Epithelial cell of prostate (primary cell): Measurements from ENCODE around the gene EIF4E2.

Experiments
- DNase-seq: peaks from one replicate; pipeline ENCODE4 v3.0.0-alpha.2; 2011; ENCODE audit warnings: low read depth, low spot score
- H3K27ac ChIP-seq: fragments of 450-650 bp; 2 replicates; pipeline ENCODE4 v1.5.1; 2017; ENCODE audit warnings: mild to moderate bottlenecking

EIF4E2 gene, protein sequence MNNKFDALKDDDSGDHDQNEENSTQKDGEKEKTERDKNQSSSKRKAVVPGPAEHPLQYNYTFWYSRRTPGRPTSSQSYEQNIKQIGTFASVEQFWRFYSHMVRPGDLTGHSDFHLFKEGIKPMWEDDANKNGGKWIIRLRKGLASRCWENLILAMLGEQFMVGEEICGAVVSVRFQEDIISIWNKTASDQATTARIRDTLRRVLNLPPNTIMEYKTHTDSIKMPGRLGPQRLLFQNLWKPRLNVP

DNA sequence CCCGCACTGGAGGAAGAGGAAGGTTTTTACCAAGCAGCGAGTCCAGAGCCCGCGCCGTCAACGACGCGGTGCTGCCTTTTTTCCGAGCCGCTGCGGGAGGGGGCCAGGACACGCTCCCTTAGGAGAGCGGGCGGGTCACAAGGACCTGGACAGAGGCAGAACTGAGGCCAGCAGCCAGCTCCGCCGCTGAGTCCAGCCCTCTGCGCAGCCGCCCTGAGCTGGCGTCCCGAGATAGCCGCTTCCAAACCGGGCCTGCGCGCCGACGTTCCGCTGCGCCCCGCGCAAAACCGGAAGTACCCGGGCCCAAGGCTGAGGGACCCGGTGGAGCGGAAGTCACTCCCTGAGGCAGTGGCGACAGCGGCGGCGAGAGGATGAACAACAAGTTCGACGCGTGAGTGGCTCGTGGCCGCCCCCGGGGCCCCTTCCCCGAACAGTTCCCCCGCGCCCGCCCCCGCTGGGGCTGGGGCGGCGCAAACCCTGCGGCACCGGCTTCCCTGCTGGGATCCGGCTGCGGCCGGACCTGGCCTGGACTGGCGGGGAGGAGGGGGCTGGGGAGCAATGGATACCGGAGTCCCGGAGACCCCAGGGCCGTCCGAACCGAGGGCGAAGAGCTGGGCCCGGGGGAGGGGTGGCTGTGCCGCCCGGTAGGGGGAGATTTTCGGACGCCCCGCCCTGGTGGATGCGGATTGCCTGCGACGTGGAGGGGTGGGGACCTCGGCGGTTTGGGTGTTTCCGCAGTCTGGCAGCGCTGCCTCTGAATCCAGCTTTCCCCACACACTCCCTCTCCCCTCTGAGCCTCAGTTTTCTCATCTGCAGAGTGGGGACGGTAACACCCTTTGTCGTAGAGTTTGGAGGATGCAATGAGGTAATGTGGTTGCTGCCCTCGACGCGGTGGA, at the start of gene EIF4E2, which contains the start of gene TIGD1:
EIF4E2 (plus strand) TSS at position 336 of the 896 bp plus-strand sequence; CDS start at position 372, 36 bp downstream.
TIGD1 (minus strand) TSS at position 204 of the 896 bp plus-strand sequence. CDS start 675 bp downstream, outside the sequence.
- DNase-seq = peak; percentile 56
- H3K27ac ChIP-seq = peak within 1 kb of the TSS; percentile 89

DNA sequence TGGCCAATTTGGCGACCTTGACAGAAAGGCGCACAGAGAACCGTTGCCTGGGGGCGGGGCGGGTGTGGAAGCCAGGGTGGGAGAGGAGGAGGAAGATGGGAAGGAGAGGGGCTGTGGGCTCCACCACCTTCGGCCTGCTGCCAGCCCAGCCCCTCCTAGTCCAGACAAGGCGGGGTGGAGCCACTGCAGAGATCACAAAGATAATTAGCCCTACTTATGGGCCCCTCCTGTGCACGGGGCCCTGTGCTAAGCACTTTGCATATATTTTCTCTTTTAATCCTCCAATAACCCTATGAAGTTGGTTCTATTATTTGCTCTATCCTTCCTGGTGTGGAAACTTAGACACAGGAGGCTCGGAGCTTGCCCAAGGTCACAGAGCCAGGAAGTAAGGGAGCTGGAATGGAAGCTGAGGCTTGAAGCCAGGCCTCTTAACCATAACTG, 49.1 kb upstream of the EIF4E2 start:
- H3K27ac ChIP-seq = no peak overlapping the region
- DNase-seq = no peak

DNA sequence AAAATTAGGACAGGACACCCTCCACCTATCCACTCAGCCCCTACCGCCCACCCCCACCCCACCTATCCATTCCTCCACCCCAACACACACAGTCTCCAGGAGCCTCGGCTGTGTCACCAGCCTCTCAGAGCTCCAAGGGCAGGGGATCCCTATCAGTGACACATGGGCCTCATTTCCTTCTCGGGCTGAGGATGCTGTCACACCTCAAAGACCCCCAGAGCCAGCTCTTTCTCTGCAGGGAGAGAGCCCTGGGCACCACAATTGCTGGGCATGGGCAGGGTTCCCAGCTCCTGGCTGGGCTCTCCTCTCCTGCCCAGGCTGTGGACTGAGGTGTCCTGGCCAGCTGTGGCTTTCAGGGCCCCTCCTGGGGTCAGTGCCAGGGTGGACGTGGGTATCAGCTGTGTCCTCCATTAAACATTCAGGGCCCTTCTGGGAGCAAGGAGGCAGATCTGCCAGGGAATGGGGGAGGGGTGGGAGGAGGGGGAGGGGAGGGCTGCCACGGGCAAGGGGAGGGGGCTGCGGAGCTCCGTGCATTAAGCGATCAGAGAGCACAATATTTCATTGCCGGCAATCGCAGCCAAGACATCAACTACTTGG, 48.6 kb upstream of the EIF4E2 start:
- DNase-seq = no peak

DNA sequence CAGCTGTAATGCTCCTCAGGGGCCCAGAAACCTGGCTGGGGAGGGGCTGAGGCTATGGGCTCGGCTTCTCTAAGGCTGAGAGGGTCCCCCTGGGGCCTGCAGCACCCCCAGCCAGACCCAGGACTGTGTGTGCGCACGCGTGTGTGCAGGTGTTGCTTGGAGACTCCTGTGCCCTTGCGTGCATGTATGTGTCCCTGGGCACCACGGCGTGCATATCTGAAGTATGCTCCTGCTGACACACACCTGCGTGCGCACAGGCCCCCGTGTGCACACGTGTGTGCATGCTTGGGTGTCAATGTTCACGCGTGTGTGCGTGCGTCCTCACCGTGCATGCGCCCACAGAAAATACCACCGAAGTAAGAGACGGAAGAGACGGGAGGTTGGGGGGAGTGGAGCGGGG, 48.0 kb upstream of the EIF4E2 start:
- no peak overlapping the region for H3K27ac ChIP-seq
- DNase-seq = no peak

More for the DNA sequence above, 48.6 kb upstream of the EIF4E2 start:
- H3K27ac ChIP-seq = no peak overlapping the region

DNA sequence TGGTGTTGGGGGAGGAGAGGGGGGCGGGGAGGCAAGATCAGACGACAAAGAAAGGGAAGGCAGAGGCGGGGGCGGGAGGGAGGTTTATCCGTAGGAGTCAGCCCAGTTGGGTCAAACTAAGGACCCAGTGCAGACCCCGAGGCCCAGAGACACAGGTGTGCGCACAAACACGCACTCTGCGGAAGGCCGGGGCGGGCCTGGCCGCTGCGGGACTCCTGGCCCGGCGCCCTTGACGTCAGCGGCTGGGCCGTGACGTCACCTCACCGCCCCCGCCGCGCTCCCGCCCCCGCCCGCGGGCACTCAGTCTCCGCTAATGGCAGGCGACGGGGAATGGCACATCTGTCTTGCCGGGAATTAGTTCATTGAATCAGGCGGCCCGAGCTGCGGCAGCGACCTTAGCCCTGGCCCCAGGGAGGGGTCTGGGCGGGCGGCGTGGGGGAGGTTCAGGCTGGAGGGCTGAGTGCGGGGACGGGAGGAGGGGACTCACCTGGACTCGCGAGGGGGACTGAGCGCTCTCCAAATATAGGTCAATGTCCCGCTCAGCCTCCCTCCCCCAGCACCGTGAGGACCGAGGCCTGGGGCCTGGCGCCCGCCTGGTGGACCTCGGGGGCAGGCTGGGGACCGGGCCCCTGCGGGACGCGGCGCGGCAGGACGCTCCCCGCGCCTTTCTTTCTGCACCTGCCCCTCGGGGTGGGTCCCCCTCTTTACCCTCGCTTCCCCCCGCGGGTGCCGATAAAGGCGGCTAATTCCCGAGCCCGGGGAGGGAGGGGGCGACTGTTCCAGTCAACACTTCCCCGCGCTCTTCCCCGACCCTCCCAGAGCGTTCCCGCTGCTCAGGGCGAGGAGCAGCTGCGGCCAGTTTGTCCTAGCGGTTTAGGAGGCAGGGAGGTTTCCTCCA, 47.3 kb upstream of the EIF4E2 start:
- DNase-seq = no peak
- no peak overlapping the region for H3K27ac ChIP-seq

DNA sequence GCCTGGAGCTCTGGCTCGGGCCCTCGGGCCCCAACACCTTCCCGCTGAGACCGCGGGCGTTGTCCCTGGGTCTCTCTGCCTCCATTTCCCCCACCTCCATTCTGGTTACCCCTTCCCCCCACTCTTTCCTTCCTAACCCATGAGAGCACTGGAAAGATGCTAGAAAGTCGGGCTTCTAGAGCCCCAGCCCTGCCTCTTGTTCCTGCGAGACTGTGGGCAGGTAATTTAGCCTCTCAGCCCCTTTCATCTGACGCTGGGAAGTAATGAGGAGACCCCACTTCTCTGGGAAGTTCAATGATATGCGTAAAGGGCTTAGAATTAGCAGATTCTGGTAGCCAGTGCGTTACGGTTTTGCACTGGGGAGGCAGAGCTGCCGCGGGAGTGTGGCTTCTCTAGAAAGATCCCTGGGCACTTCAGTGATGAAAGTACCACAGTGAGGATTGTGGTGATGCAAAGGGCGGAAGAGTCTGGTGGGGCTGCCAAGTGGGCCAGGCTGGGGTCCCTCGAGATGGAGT, 46.6 kb upstream of the EIF4E2 start:
- DNase-seq = no peak
- no peak overlapping the region for H3K27ac ChIP-seq

DNA sequence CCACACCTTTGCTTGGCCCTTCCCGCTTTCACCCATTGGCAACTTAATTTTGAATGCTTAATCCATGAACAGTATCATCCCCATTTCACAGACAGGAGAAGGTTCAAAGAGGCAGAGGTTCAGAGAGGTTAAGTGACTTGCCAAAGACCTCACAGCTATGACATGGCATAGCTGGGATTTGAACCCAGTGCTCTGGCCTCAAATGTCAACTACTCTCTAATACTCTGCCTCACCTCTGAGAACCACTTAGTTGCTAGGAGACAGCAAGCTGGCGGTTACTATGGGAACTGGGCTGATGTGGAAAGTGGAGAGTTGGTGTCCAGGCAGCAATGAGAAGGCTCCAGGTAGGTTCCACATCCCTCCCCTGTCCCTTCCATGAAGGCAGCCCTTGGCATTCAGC, 46.1 kb upstream of the EIF4E2 start:
- H3K27ac ChIP-seq = no peak overlapping the region
- DNase-seq = no peak

DNA sequence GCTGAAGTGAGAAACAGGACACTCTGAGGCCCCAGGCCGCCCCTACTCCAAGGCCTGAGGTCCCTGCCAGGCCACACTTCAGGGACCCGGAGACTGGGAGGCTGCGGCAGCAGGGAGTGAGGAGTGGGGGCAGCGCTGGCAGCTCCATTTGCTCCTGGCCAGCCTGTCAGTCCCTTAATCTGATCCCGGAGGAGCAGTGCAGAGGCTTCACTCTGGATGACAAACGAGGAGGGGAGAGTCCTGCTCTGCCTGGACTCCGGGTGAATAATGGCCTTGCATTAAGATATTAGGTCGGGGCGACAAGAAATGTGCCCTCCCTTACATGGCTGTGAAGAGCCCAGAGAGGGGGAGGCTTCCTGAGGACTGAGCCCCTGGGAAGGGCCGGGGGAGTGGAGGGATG, 44.6 kb upstream of the EIF4E2 start:
- H3K27ac ChIP-seq = no peak overlapping the region
- DNase-seq = no peak

DNA sequence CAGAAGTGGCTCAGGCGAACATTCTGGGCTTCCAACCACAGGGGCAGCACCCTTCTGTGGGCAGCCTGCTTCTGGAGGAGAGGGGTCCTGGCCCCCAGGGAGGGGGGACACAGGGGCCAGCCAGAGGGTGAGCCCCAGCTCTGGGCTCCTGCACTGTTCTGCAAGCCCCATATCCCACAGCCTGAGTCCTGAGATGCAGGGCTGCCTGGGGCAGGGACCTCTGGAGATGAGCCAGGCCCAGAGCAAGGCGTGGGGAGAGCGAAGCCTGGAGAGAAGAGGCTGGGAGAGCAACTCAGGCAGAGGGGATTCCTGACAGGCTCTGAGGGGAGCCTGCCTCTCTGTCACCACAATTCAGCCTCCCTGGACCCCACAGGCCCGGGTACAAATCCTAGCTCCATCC, 43.8 kb upstream of the EIF4E2 start:
- H3K27ac ChIP-seq = no peak overlapping the region
- DNase-seq = no peak

DNA sequence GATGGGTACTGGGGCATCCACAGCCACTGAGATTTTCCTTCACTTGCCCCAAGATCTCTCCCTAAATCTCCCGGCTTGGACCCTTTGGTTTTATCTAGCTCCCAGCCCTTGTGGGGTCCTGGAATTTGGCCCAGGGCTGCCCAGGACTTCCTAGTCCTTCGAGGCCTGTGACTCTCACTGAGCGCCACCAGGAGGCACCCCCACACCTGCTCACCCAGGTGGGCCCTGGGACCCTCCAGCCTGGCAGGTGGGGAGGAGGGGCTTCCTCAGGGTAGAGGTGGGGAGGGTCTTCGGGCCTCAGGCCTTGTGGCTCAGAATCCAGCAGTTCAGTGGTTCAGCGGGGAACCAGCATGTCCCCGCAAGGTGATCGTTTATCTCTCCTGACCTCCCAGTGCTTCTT, 42.2 kb upstream of the EIF4E2 start:
- H3K27ac ChIP-seq = no peak overlapping the region
- no peak for DNase-seq

DNA sequence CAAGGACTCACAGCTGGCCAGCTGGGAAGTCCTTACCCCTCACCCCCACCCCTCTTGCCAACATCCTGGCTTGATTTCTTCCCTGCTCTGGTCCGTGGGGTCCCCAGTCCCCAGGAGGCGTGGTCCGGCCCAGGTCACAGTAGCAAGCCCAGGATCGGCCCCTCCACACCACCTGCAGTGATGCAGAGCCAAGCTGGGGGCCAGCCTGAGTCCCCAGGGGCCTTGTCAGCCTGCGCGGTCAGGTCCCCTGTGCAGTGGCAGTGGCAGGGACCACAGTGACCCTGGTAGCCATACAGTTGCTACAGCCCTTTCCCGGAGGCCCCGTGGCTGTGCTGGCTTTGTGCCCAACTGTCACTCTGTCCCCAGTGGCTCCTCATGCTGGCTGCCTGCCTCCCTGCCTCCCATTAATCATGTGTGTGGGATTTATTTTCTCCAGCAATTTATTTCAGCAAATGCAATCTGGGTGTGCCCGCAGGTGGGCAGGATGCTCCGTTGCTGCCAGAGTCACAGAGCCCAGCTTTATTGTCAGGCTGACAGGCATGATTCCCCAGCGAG, 39.1 kb upstream of the EIF4E2 start:
- no peak overlapping the region for H3K27ac ChIP-seq
- DNase-seq = no peak

DNA sequence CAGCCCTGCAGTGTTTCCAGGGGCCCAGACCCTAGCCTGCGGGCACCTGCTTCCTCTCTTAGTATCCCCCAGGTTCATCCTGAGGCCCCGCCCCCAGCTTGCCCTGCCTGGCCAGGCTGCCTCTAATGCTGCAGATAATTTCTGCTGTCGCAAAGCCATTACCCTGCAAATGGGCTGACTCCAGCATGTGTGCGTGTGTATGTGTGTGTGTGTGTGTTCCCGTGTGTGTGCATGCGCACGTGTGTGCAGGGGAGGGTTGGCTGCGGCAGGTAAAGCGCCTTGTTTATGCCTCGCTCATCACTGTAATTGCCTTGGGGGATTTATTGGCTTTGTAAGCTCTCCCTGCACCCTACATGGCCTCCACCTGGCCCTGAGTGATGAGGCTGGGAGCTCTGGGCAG, 37.9 kb upstream of the EIF4E2 start:
- H3K27ac ChIP-seq = no peak overlapping the region
- no peak for DNase-seq

DNA sequence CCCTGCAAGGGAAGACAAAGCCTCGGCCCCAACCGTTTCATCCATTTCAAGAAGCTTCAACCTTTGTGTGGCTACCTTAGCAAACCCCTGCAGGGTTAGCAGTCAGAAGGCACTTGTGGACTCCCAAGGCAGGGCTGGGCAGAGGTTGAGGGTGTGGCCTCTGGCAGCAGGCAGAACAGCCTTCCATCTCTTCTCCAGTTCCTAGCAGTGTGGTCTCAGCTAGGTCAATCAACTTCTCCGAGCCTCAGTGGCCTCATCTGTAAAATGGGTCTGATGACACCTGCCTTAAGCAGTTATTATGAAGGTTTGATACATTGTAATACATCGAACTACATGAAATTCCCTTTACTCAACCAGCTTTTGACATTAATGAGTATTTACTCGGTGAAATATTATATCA, 37.1 kb upstream of the EIF4E2 start:
- no peak overlapping the region for H3K27ac ChIP-seq
- DNase-seq = no peak

DNA sequence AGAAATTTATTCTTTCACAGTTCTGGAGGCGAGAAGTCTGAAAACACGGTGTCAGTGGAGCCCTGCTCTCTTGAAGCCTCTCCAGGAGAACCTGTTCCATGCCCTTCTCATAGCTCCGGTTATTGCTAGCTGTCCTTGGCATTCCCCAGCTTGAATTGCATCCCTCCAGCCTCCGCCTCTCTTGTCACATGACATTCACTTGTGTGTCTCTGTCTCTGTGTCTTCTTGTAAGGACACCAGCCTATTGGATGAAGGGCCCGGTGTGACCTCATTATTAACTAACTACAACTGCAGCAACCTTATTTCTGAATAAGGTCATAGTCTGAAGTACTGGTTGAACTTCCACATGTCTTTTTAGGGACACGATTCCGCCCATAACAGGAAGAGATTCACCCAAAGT, 34.9 kb upstream of the EIF4E2 start:
- DNase-seq = no peak
- H3K27ac ChIP-seq = no peak overlapping the region

DNA sequence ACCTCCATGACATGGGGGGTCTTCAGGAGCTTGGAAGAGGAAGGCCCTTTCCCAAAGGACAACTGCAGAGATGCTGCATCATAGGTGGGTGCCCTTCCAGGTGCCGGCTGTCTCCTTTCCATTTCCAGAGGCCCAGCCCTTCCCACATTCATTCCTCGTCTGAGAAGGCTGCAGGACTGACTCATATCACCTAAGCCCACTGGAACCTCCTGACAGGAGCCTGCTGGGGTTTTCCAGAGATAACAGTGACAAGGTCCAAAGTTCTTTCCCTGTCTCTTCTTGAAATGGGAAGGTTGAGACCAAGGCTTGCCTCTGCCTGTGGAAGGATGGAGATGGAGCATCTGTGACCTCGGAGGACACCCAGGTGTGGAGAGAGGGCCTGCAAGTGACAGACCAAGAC, 33.9 kb upstream of the EIF4E2 start:
- no peak for DNase-seq
- no peak overlapping the region for H3K27ac ChIP-seq

DNA sequence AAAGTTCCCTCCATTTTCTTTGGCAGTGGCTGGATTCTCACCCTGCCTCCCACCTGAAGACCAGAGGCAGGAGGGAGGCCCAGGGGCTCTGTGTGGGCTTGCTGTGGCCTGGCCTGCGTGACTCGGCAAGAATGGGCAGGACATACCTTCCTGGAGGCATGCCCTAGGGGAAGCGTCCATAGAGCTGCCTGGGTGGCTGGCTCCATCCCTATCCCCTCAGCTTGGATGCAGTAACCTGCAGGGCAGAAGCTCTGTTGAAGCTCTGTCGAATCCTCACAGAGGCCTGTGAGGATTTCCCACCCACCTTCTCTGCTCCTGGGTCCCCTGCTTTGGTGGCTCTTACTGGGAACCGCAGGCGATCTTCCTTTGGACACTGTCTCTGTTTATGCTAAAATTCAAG, 31.6 kb upstream of the EIF4E2 start:
- no peak for DNase-seq
- H3K27ac ChIP-seq = no peak overlapping the region

DNA sequence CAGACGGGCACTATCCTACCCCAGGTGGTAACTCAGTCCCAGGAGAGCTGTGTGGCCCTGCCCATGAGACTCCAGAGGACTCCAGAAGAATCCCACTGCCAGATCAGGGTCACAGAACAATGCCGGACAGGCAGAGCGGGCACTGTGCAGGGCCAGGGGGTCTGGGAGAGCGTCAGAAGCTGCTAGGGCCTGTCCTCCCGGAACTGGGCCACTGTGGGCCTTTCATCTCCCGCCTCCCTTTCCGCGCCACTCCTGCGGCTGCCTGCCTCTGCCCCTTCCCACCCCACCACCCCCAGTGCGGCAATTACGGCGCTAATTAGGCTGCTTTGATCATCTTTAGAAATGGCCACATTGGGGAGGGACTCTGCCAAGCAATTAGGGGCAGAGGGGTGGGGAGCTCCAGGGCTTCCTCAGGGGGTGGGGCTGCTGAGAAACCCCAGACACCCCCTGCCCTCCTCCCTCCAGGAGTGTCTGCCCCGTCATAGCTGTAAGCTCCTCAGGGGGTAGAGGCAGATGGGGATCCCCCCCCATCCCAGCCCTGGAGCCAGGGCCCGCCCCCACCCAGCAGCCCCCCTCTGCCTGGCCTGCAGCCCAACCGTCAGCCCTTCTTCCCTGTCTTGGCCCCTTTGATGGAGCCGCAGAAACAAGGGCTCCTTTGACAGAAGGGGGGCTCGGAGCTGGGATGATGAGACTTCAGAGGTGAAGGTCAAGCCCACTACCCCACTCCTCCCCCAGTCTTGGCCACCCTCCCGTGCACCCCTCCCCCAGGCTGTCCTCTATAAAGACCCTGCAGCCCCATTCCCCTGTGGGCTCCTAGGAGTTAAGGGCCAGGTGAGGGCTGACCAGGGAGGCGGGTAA, 30.7 kb upstream of the EIF4E2 start, which contains the start of gene PRSS56:
PRSS56 (plus strand) TSS at position 808 of the 858 bp plus-strand sequence. CDS start 211 bp downstream, outside the sequence.
- no peak within 1 kb of the TSS for H3K27ac ChIP-seq
- DNase-seq = no peak

DNA sequence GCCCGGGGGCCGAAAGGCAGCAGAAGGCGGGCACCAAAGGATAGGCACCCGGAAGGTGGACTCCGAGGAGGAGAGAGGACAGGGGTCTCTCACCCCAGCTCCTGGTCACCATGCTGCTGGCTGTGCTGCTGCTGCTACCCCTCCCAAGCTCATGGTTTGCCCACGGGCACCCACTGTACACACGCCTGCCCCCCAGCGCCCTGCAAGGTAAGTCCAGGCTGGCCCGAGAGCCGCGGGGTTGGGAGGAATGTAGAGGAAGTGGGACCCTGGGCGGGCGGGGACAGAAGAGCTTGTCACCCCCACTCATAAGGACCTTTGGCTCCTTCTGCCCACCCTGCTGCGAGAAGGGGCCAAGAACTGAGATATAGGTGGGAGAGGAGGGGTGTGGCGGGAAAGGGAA, 30.0 kb upstream of the EIF4E2 start:
- no peak for DNase-seq
- no peak overlapping the region for H3K27ac ChIP-seq

DNA sequence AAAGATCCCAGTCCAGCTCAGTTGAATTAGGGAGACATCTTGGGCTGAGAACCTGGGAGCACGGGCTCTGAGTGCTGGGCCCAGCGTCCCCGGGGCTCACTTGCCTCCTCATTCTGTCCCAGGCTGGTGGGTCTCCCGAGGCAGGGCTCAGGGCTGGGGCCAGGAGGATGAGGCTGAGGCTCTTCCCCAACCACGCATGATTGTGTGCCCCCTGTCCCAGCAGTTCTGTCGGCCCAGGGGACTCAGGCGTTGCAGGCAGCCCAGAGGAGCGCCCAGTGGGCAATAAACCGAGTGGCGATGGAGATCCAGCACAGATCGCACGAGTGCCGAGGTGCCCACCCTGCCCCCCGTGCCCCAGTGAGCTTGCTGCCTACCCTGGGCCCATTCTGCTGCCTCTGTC, 29.4 kb upstream of the EIF4E2 start:
- DNase-seq = no peak
- no peak overlapping the region for H3K27ac ChIP-seq
